Measurements from ENCODE around the gene RPS27. TPM values are rescaled to one million over a fixed set of nuclear protein-coding genes. Genes with fewer than 3 reads are reported as not detected.

The RPS27 gene
- total RNA-seq, 1 donor from 2014 or later = 1,149 TPM

DNA sequence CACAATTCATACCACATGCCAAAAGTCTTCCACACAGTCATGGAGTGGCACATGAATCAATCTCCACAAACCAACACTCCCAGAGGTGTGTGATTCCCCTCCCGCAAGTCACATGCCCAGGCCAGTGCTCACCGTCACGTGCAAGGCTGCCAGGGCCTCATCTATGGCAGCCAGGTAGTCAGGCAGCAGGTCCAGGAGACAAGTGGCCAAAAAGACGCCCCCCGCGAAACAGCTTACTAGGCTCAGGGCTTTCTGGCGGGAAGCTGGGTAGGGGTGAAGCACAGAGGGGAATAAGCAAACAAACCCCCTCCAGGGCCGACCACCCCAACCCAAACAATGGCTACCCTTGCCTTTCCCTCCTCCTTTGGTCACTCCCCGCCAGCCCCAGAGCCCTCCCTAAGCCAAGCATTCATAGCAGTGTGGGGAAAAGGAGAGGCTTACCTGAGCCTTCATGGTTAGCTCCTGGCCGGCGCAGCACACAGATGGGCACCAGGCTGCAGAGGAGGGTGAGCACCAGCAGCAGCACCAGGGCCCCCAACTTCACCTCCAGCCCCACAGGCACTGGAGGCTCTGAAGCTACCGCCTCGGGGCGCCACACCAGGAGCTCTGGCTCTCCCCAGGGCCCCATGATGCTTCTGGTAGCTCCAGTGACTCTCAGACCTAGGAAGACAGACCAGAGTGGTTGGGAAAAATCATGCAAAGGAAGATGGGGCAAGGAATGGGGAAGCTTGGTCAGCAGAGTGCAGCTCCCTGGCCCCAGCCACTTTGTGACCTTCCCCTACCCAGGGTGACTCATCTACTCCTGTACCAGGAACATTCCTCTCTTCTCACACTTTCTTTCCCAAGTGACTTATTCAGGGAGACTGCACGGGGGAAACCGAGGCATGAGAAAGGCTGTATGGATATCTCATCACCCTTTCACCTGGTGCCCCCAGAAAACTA, 28.2 kb upstream of the RPS27 start:
- H3K27me3 ChIP-seq (ENCODE audit: insufficient read depth, low read length) = no peaks in the 10 kb centered on the region
- peak overlapping the region; percentile 83 for H3K4me3 ChIP-seq (ENCODE audit: insufficient read depth, low read depth, low read length)
- peaks cover 46% of the 10 kb centered on the region for H3K79me2 ChIP-seq (ENCODE audit: insufficient read depth, low read length)
- TF ChIP-seq EZH2 (IDR thresholded peaks at IDR 0.05; ENCODE audit: insufficient read depth, low read length) = no peak
- TF ChIP-seq, protein P1, sequence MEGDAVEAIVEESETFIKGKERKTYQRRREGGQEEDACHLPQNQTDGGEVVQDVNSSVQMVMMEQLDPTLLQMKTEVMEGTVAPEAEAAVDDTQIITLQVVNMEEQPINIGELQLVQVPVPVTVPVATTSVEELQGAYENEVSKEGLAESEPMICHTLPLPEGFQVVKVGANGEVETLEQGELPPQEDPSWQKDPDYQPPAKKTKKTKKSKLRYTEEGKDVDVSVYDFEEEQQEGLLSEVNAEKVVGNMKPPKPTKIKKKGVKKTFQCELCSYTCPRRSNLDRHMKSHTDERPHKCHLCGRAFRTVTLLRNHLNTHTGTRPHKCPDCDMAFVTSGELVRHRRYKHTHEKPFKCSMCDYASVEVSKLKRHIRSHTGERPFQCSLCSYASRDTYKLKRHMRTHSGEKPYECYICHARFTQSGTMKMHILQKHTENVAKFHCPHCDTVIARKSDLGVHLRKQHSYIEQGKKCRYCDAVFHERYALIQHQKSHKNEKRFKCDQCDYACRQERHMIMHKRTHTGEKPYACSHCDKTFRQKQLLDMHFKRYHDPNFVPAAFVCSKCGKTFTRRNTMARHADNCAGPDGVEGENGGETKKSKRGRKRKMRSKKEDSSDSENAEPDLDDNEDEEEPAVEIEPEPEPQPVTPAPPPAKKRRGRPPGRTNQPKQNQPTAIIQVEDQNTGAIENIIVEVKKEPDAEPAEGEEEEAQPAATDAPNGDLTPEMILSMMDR (IDR thresholded peaks at IDR 0.05; ENCODE audit: insufficient read depth, low read depth, low read length) = no peak
- H3K4me2 ChIP-seq (ENCODE audit: low read length) = peak overlapping the region; percentile 100
- Mint-ChIP-seq H3K4me3 (ENCODE audit: unreplicated experiment) (peak overlapping the region; percentile 93), H3K27me3 (ENCODE audit: low read depth, unreplicated experiment) (no peaks in the 10 kb centered on the region), H3K9me3 (ENCODE audit: unreplicated experiment) (no peaks in the 10 kb centered on the region), H3K36me3 (ENCODE audit: low read depth, unreplicated experiment) (peaks cover 9% of the 10 kb centered on the region), H3K4me1 (ENCODE audit: low read depth, unreplicated experiment) (peaks cover 25% of the 10 kb centered on the region), H3K27ac (ENCODE audit: unreplicated experiment) (peak overlapping the region; percentile 98)
- DNase-seq (ENCODE audit: low read depth) = no peak
- peaks cover 18% of the 10 kb centered on the region for H4K20me1 ChIP-seq (ENCODE audit: insufficient read depth, low read length)
- H3K36me3 ChIP-seq (ENCODE audit: insufficient read depth, low read length) = no peaks in the 10 kb centered on the region
- H3K9me3 ChIP-seq (ENCODE audit: insufficient read depth, low read depth, low read length) = no peaks in the 10 kb centered on the region
- H3K9ac ChIP-seq (ENCODE audit: low read length) = peak overlapping the region; percentile 95
- FAIRE-seq = no peak
- peaks cover 31% of the 10 kb centered on the region for H3K4me1 ChIP-seq (ENCODE audit: insufficient read depth, low read length)
- H2AFZ ChIP-seq (ENCODE audit: low read depth, low read length) = peak overlapping the region; percentile 84
- peak overlapping the region; percentile 90 for H3K27ac ChIP-seq (ENCODE audit: low read depth, low read length)

DNA sequence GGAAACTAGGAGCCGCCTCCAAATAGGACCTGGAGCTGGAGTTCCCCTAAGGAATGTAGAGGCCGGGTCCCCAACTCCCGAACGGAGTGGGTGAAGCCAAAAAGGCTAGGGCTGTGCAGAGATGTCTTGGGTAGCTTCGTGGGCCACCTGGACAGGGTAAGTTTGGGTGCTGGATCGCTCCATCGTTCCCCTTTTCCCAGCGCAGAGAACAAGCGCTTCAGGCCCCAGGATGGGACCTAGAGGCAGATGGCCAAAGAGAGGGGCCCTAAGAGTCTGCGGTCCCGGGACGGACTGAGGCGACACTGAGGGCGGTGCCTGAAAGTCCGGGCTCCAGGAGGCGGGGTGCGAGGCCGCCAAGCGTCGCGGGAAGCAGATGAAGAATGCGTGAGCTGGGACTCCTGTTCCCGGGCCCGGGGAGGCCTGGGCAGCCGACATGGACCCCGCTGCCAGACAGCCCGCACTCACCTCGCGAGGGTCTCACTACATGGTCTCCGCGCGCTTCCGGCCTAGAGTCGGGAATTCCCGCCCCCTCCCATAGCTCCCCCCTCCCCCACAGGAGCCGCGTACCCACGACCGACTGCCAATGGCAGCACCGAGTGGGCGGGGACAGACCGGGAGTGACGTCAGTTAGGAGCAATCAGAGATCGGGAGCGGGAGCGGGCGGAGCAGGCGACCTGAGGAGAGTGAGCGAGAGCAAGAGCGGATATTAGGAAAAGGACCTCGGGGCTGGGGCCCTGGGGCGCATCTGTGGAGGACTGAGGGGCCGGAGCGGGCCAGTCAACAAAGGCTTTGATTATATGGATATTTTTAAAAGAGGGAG, 27.3 kb upstream of the RPS27 start, which contains the start of gene SLC39A1:
TSS of gene SLC39A1 (minus strand) at position 508 of the 820 bp plus-strand sequence. CDS start 822 bp downstream, outside the sequence.
- no peak for FAIRE-seq
- H3K36me3 Mint-ChIP-seq (ENCODE audit: low read depth, unreplicated experiment) = peaks cover 9% of the 10 kb centered on the region
- peaks cover 11% of the 10 kb centered on the region for H4K20me1 ChIP-seq (ENCODE audit: insufficient read depth, low read length)
- H3K9me3 ChIP-seq (ENCODE audit: insufficient read depth, low read depth, low read length) = no peaks in the 10 kb centered on the region
- peak; percentile 90 for DNase-seq (ENCODE audit: low read depth)
- no peaks in the 10 kb centered on the region for H3K27me3 Mint-ChIP-seq (ENCODE audit: low read depth, unreplicated experiment)
- peak within 1 kb of the TSS; percentile 95 for H3K9ac ChIP-seq (ENCODE audit: low read length)
- peak within 1 kb of the TSS; percentile 98 for H3K27ac Mint-ChIP-seq (ENCODE audit: unreplicated experiment)
- peaks cover 28% of the 10 kb centered on the region for H3K4me1 Mint-ChIP-seq (ENCODE audit: low read depth, unreplicated experiment)
- H3K27me3 ChIP-seq (ENCODE audit: insufficient read depth, low read length) = no peaks in the 10 kb centered on the region
- H3K9me3 Mint-ChIP-seq (ENCODE audit: unreplicated experiment) = no peaks in the 10 kb centered on the region
- H3K4me2 ChIP-seq (ENCODE audit: low read length) = peak within 1 kb of the TSS; percentile 100
- peak within 1 kb of the TSS; percentile 84 for H2AFZ ChIP-seq (ENCODE audit: low read depth, low read length)
- TF ChIP-seq, protein P1 (IDR thresholded peaks at IDR 0.05; ENCODE audit: insufficient read depth, low read depth, low read length) = no peak
- no peak for TF ChIP-seq EZH2 (IDR thresholded peaks at IDR 0.05; ENCODE audit: insufficient read depth, low read length)
- H3K4me1 ChIP-seq (ENCODE audit: insufficient read depth, low read length) = peaks cover 34% of the 10 kb centered on the region
- H3K36me3 ChIP-seq (ENCODE audit: insufficient read depth, low read length) = no peaks in the 10 kb centered on the region
- H3K27ac ChIP-seq (ENCODE audit: low read depth, low read length) = peak within 1 kb of the TSS; percentile 90
- H3K79me2 ChIP-seq (ENCODE audit: insufficient read depth, low read length) = peaks cover 37% of the 10 kb centered on the region
- peak within 1 kb of the TSS; percentile 93 for H3K4me3 Mint-ChIP-seq (ENCODE audit: unreplicated experiment)
- peak within 1 kb of the TSS; percentile 83 for H3K4me3 ChIP-seq (ENCODE audit: insufficient read depth, low read depth, low read length)

All from astrocyte (in vitro differentiated cells and primary cell).